ENCODE results near the gene MAPK8IP2.

DNA sequence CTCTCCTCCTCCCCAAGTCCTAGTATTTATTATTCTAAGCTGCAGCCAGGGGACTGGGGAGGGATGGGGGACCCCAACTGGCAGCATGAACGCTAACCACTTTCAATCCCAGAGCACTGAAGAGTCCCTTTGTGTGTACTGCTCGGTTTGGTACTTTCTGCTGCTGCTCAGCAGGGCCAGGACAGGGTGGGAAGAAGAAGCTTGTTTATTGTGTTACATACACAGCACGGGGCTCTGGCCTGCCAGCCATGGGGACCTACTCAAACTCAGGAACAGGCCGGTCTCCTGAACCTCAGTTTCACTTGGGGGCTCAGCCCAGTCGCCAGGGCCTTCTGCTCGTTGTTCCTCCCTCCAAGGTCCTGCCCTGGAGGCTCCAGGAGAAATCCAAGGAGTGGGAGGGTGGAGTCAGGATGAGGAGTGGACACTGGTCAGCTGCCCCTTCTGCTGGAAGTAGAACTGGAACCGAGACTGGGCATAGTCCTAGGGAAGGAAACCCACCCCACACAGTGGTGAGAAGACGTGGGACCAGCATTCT lies 21.8 kb upstream of the MAPK8IP2 start:
- TF ChIP-seq, protein P1, sequence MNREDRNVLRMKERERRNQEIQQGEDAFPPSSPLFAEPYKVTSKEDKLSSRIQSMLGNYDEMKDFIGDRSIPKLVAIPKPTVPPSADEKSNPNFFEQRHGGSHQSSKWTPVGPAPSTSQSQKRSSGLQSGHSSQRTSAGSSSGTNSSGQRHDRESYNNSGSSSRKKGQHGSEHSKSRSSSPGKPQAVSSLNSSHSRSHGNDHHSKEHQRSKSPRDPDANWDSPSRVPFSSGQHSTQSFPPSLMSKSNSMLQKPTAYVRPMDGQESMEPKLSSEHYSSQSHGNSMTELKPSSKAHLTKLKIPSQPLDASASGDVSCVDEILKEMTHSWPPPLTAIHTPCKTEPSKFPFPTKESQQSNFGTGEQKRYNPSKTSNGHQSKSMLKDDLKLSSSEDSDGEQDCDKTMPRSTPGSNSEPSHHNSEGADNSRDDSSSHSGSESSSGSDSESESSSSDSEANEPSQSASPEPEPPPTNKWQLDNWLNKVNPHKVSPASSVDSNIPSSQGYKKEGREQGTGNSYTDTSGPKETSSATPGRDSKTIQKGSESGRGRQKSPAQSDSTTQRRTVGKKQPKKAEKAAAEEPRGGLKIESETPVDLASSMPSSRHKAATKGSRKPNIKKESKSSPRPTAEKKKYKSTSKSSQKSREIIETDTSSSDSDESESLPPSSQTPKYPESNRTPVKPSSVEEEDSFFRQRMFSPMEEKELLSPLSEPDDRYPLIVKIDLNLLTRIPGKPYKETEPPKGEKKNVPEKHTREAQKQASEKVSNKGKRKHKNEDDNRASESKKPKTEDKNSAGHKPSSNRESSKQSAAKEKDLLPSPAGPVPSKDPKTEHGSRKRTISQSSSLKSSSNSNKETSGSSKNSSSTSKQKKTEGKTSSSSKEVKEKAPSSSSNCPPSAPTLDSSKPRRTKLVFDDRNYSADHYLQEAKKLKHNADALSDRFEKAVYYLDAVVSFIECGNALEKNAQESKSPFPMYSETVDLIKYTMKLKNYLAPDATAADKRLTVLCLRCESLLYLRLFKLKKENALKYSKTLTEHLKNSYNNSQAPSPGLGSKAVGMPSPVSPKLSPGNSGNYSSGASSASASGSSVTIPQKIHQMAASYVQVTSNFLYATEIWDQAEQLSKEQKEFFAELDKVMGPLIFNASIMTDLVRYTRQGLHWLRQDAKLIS (CRISPR knock-in tag; IDR thresholded peaks at IDR 0.05): no peak
- TF ChIP-seq EED (CRISPR knock-in tag; IDR thresholded peaks at IDR 0.05): no peak
- TF ChIP-seq, protein P2, sequence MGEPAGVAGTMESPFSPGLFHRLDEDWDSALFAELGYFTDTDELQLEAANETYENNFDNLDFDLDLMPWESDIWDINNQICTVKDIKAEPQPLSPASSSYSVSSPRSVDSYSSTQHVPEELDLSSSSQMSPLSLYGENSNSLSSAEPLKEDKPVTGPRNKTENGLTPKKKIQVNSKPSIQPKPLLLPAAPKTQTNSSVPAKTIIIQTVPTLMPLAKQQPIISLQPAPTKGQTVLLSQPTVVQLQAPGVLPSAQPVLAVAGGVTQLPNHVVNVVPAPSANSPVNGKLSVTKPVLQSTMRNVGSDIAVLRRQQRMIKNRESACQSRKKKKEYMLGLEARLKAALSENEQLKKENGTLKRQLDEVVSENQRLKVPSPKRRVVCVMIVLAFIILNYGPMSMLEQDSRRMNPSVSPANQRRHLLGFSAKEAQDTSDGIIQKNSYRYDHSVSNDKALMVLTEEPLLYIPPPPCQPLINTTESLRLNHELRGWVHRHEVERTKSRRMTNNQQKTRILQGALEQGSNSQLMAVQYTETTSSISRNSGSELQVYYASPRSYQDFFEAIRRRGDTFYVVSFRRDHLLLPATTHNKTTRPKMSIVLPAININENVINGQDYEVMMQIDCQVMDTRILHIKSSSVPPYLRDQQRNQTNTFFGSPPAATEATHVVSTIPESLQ (CRISPR knock-in tag; conservative IDR thresholded peaks at IDR 0.05): no peak
